ENCODE results near the gene SLC35A2.

SLC35A2 gene

GRCh38 chrX:48927123-48927522 is 15.7 kb upstream of the SLC35A2 start:
- no peak for DNase-seq

DNA sequence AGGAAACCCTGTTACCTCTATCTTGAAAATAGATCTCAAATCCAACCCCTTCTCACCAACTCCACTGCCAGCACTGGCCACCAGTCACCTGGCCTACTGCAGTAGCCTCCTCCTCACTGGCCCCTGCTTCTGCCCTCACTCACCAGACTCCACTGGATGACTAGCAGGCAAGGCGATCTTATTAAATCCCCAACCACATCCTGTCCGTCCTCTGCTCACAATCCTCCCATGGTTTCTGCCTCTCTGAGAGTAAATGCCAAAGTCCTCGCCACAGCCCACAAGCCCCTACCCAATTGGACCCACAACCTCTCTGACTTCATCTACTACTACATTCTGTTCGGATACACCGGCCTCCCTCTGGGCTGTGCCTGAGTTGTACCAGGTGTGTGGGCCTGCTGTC is 12.8 kb upstream of the SLC35A2 start:
- no peak for DNase-seq

DNA sequence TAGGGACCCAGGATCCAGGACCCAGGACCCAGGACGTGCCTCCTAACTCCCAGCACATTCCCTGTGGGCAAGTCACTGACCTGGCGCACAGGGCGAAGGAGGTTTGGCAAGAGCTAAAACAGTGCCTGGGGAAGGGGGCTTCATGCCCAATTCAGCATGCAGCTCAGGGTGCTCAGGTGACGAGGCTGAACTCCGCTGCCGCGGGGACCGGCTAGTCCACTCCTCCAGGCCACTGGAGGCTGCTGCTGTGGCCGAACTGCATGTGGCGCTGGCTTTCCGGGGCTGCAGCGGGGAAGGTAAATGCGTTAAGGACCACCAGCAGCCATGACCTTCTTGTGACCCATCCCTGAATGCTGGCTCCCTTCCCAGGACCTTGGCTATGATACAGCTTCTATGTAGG is 12.3 kb upstream of the SLC35A2 start:
- no peak for DNase-seq

GRCh38 chrX:48920718-48921104 is 9.3 kb upstream of the SLC35A2 start:
- no peak for DNase-seq

GRCh38 chrX:48919947-48920717 is 8.7 kb upstream of the SLC35A2 start:
- no peak for DNase-seq

DNA sequence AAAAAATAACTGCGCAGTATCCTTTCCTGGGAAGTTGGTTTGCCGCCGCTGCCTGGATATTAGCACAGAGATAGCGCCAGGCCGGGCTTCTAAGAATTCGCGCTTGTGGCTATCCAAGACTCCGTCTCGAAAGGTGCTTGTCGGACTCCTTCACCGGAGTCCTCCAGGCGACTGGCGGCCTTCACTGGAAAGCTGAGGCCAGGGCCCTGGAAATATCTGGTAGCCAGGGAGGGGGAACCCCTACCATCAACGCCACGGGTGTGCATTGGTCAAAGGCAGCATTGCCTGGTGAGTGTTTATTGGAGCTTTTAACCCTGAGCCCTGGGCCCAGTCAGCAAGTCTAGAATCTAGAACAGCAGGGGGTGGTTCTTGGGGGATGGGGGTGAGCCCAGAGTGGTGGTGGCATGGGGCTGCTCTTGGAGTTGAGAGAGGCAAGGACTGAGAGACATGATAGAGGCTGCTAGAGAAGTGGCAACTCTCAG is 8.0 kb upstream of the SLC35A2 start:
- no peak for DNase-seq

DNA sequence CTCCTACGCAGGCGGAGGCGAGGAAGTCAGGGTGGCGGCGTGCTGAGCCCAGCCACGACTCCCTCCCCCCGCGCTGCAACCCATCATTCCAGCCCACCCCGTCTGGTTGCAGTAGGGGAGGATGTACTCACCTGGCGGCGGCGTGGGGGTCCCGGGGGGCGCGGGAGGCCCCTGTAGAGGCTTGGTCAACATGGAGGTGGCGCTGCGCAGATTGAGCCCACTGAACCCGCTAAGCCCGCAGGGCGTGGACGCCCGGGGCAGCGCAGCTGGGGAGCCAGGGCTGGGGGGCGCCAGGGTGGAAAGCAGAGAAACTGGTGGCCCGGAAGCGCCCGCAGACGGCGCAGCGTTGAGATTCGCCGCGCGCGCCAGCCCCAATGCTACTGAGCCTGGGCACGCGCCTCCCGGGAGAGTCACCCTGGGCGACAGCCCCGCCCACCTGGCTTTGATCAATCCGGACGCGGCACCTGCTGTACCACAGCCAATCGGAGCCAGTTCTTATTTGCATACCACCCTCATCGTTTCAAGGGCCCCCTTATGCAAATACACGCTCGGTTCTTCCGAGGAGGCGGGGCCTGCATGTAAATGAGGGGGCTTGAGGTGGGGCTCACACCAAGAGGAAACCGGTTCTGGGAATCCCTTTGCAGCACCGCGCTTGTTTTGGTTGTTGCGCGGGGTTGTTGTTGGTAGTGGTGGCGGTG is 7.3 kb upstream of the SLC35A2 start, which contains the start of gene PIM2:
Gene PIM2 (minus strand): TSS at position 382 of the 698 bp plus-strand sequence. CDS start 190 bp downstream, at position 192.
- DNase-seq, result peak; percentile 79

- no peak for DNase-seq
These were observed 6.8 kb upstream of the SLC35A2 start for GRCh38 chrX:48918301-48918642.

GRCh38 chrX:48917139-48918001 is 5.9 kb upstream of the SLC35A2 start:
- DNase-seq, result peak; percentile 91

GRCh38 chrX:48914593-48915493 is 3.4 kb upstream of the SLC35A2 start:
- no peak for DNase-seq

DNA sequence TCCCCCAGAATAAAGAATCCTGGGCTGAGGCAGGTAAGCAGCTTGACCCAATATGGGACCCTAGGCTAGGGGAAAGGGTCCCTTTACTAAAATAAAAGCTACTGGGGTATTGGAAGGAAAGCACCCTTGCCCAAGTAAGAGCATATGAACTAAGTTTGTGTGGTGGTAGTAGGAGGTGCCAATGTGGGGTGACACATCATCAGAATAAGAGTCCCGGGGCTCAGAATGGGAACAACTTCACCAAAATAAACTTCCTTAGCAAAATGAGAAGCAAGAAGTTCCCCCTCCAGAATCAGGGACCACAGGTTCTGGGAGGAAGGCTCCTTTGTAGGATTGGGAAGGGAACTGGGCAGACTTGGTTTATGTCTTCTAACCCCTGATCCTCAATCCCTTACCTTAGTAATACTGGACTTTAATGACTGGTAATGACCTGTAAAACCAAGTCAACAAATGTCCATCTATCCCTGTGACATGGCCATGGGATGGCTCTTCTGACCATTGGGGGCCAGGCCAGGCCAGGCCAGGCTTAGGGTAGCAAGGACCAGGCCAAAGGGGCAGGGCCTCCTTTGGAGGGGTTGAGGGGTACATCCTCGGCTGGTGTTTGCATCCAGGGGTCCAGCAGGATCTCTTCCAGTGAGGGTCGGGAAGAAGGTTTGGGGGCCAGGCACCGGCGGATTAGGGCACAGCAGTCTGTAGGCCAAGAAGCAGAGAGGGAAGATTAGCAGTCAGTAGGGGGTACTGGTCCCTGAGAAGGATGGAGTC is 2.3 kb upstream of the SLC35A2 start:
- no peak for DNase-seq

GRCh38 chrX:48910926-48911411 is 477 bp downstream of the SLC35A2 start:
- DNase-seq, result no peak

DNA sequence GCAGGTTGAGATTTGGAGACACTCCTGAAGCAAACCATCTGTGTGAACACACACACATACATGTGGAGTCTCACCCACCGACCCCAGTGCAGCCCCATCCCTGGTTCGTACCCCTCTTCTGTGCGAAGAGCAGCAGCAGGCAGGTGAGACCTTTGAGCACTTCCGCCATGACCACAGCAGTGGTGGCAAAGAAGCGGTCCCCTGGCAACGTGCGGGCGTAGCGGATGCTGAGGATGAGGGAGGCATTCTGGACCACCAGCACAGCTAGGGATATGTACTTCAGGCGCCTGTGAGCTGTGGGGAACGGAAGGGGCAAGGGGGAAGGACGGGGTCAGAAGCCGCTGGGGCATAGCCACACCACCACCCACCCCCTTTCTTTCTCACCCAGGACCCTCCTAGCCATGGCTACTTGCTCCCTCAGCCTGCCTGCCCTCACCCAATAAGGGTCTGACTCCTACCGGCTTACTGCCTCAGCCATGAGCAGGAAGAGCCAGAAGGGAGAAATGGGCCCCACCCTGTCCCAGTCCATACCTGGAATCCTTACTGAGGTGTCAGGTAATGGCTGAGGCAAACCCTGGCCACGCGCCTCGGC is 1.6 kb downstream of the SLC35A2 start:
- no peak for DNase-seq

DNA sequence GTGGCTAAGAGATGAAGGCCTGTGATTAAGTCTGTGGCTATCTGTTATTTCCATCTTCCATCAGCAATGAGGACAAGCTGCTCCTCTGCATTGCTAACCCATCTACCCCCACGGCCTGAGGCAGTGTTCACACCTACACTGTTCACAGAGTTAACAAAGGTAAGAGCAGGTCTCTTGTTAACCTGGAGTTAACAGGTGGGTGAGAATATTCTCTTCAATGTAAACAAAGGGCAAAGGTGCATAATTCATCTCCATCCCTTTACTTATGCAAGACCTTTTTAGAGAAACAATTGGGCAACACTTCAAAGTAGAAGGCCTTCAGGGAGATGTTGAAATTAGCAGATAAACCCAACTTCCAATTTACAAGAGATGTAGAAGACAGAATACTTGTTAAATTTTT is 2.8 kb downstream of the SLC35A2 start:
- no peak for DNase-seq

DNA sequence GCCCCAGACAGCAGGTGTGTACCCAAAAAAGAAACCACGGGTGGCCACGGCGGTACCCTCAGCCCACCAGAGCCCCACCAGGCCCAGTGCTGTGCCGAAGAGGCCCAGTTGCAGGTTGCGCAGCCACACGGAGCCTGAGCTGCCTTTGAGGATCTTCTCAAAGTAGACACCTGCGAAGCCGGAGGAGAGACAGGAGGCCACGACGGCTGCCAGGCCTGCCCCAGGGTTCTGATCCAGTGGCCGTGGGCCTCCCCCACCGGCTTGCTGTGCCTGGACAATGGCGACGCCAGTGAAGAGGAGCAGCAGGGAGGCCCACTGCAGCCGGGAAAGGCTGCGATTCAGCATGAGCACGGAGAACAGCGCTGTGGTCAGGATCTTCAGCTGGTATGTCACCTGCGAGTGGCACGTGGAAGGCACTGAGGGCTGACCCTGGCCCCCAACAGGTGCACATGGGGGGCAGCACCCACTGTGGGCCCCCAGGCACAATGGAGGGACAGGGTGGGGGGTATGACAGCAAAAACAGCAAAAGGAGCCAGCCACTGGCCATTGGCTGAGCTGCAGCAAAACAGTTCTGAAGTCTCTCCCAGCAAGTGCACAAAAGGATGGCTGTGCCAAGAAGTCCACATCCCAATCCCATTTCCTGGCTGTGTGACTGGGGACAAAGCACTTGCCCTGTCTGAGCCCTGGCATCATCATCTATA is 6.2 kb downstream of the SLC35A2 start:
- no peak for DNase-seq

DNA sequence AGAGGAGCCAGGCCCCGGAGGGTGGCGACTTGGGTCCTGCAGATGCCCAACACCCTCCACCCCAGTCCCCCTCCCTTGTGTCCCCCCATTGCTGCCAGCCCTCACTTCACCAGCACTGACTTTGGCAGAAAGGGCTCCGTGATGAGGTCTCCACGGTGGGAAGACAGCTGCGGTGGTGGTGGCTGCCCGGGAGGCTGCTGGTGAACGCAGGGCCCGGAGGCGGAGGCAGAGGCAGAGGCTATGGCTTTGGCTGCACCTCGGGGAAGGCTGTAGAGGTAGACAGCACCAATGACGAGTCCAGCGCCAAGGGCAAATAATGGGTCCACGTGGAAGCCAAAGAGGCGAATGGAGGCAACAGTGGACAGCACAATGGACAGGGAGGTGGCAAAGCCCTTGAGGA is 6.8 kb downstream of the SLC35A2 start:
- no peak for DNase-seq

- no peak for DNase-seq
These were observed 7.3 kb downstream of the SLC35A2 start for GRCh38 chrX:48904180-48904579.

DNA sequence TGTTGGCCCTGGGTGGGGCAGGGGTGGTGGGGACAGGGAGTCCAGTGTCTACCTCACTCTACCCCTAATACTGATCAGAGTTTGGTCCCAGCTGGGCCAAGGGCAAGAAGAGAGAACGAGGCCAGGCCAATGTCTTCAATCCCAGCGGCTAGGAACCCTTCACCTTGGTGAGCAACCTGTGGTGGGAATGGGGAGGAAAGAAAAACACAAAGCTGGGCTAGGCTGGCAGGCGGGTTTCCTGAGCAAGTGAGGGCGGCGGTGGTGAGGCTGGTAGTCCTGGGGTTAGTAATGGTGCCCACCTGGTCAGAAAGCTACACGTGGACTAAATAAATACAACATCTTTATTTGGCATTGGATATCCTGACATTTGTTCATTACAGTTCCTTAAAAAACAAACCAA is 8.2 kb downstream of the SLC35A2 start:
- DNase-seq, result no peak

GRCh38 chrX:48902776-48903175 is 8.7 kb downstream of the SLC35A2 start:
- no peak for DNase-seq

DNA sequence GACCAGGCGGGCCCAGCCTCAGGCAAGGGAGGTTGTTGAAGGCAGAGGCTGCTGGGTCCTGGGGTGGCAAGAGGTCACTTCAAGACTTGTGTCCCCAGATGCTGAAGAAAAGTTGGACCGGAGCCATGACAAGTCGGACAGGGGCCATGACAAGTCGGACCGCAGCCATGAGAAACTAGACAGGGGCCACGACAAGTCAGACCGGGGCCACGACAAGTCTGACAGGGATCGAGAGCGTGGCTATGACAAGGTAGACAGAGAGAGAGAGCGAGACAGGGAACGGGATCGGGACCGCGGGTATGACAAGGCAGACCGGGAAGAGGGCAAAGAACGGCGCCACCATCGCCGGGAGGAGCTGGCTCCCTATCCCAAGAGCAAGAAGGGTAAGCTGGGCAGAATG is 9.3 kb downstream of the SLC35A2 start:
- DNase-seq, result no peak
